Measurements from ENCODE around the gene APMAP.

The APMAP gene

GRCh38 chr20:24983896-24984295 is 8.7 kb downstream of the APMAP start:
- Histone ChIP-seq H3K4me3 (ENCODE audit: low read depth in 1 of 2, low read length in 2 of 2) (no peak overlapping the region), H3K36me3 (ENCODE audit: control insufficient read depth in 1 of 2, insufficient read depth in 2 of 2, low read length in 2 of 2) (peaks cover 0 to 13% of the 10 kb centered on the region in 2 donors), H3K27ac (ENCODE audit: low read length) (no peak overlapping the region), H3K4me1 (ENCODE audit: control insufficient read depth in 1 of 2, insufficient read depth in 2 of 2, low read length in 2 of 2) (no peaks in the 10 kb centered on the region), H3K27me3 (ENCODE audit: low read depth, low read length) (no peaks in the 10 kb centered on the region), H3K9me3 (ENCODE audit: control insufficient read depth in 1 of 2, low read length in 2 of 2) (no peaks in the 10 kb centered on the region)

- peaks cover 3 to 18% of the 10 kb centered on the region in 2 donors for H3K36me3 ChIP-seq (ENCODE audit: control insufficient read depth in 1 of 2, insufficient read depth in 2 of 2, low read length in 2 of 2)
- peaks cover 0 to 4% of the 10 kb centered on the region in 2 donors for H3K4me1 ChIP-seq (ENCODE audit: control insufficient read depth in 1 of 2, insufficient read depth in 2 of 2, low read length in 2 of 2)
- H3K9me3 ChIP-seq (ENCODE audit: control insufficient read depth in 1 of 2, low read length in 2 of 2), result no peaks in the 10 kb centered on the region
- H3K4me3 ChIP-seq (ENCODE audit: low read depth in 1 of 2, low read length in 2 of 2), result no peak overlapping the region
- H3K27me3 ChIP-seq (ENCODE audit: low read depth, low read length), result no peaks in the 10 kb centered on the region
- no peak overlapping the region for H3K27ac ChIP-seq (ENCODE audit: low read length)
Observed at GRCh38 chr20:24981790-24982189, 10.8 kb downstream of the APMAP start.

GRCh38 chr20:24981282-24981681 is 11.3 kb downstream of the APMAP start:
- H3K36me3 ChIP-seq (ENCODE audit: control insufficient read depth in 1 of 2, insufficient read depth in 2 of 2, low read length in 2 of 2), result peaks cover 7 to 23% of the 10 kb centered on the region in 2 donors
- no peak overlapping the region for H3K27ac ChIP-seq (ENCODE audit: low read length)
- no peaks in the 10 kb centered on the region for H3K9me3 ChIP-seq (ENCODE audit: control insufficient read depth in 1 of 2, low read length in 2 of 2)
- H3K27me3 ChIP-seq (ENCODE audit: low read depth, low read length), result no peaks in the 10 kb centered on the region
- H3K4me3 ChIP-seq (ENCODE audit: low read depth in 1 of 2, low read length in 2 of 2), result no peak overlapping the region
- peaks cover 0 to 4% of the 10 kb centered on the region in 2 donors for H3K4me1 ChIP-seq (ENCODE audit: control insufficient read depth in 1 of 2, insufficient read depth in 2 of 2, low read length in 2 of 2)

GRCh38 chr20:24980291-24981053 is 12.1 kb downstream of the APMAP start:
- H3K4me3 ChIP-seq (ENCODE audit: low read depth in 1 of 2, low read length in 2 of 2), result no peak overlapping the region
- no peaks in the 10 kb centered on the region for H3K9me3 ChIP-seq (ENCODE audit: control insufficient read depth in 1 of 2, low read length in 2 of 2)
- H3K4me1 ChIP-seq (ENCODE audit: control insufficient read depth in 1 of 2, insufficient read depth in 2 of 2, low read length in 2 of 2), result peaks cover 0 to 4% of the 10 kb centered on the region in 2 donors
- H3K27ac ChIP-seq (ENCODE audit: low read length), result no peak overlapping the region
- peaks cover 7 to 24% of the 10 kb centered on the region in 2 donors for H3K36me3 ChIP-seq (ENCODE audit: control insufficient read depth in 1 of 2, insufficient read depth in 2 of 2, low read length in 2 of 2)
- no peaks in the 10 kb centered on the region for H3K27me3 ChIP-seq (ENCODE audit: low read depth, low read length)

- no peak overlapping the region for H3K4me3 ChIP-seq (ENCODE audit: low read depth in 1 of 2, low read length in 2 of 2)
- H3K36me3 ChIP-seq (ENCODE audit: control insufficient read depth in 1 of 2, insufficient read depth in 2 of 2, low read length in 2 of 2), result peaks cover 7 to 34% of the 10 kb centered on the region in 2 donors
- no peaks in the 10 kb centered on the region for H3K9me3 ChIP-seq (ENCODE audit: control insufficient read depth in 1 of 2, low read length in 2 of 2)
- H3K27ac ChIP-seq (ENCODE audit: low read length), result no peak overlapping the region
- peaks cover 0 to 4% of the 10 kb centered on the region in 2 donors for H3K4me1 ChIP-seq (ENCODE audit: control insufficient read depth in 1 of 2, insufficient read depth in 2 of 2, low read length in 2 of 2)
- H3K27me3 ChIP-seq (ENCODE audit: low read depth, low read length), result no peaks in the 10 kb centered on the region
Observed at GRCh38 chr20:24979036-24979960, 13.3 kb downstream of the APMAP start.

GRCh38 chr20:24978513-24978912 is 14.0 kb downstream of the APMAP start:
- H3K9me3 ChIP-seq (ENCODE audit: control insufficient read depth in 1 of 2, low read length in 2 of 2), result no peaks in the 10 kb centered on the region
- H3K36me3 ChIP-seq (ENCODE audit: control insufficient read depth in 1 of 2, insufficient read depth in 2 of 2, low read length in 2 of 2), result peaks cover 9 to 38% of the 10 kb centered on the region in 2 donors
- H3K27ac ChIP-seq (ENCODE audit: low read length), result no peak overlapping the region
- no peak overlapping the region for H3K4me3 ChIP-seq (ENCODE audit: low read depth in 1 of 2, low read length in 2 of 2)
- H3K27me3 ChIP-seq (ENCODE audit: low read depth, low read length), result no peaks in the 10 kb centered on the region
- peaks cover 0 to 4% of the 10 kb centered on the region in 2 donors for H3K4me1 ChIP-seq (ENCODE audit: control insufficient read depth in 1 of 2, insufficient read depth in 2 of 2, low read length in 2 of 2)

- H3K4me1 ChIP-seq (ENCODE audit: control insufficient read depth in 1 of 2, insufficient read depth in 2 of 2, low read length in 2 of 2), result peaks cover 0 to 4% of the 10 kb centered on the region in 2 donors
- no peaks in the 10 kb centered on the region for H3K27me3 ChIP-seq (ENCODE audit: low read depth, low read length)
- no peak overlapping the region for H3K4me3 ChIP-seq (ENCODE audit: low read depth in 1 of 2, low read length in 2 of 2)
- H3K36me3 ChIP-seq (ENCODE audit: control insufficient read depth in 1 of 2, insufficient read depth in 2 of 2, low read length in 2 of 2), result peaks cover 14 to 45% of the 10 kb centered on the region in 2 donors
- H3K9me3 ChIP-seq (ENCODE audit: control insufficient read depth in 1 of 2, low read length in 2 of 2), result no peaks in the 10 kb centered on the region
- no peak overlapping the region for H3K27ac ChIP-seq (ENCODE audit: low read length)
Observed at GRCh38 chr20:24977797-24978196, 14.8 kb downstream of the APMAP start.

- Histone ChIP-seq H3K27ac (ENCODE audit: low read length) (no peak overlapping the region), H3K4me3 (ENCODE audit: low read depth in 1 of 2, low read length in 2 of 2) (no peak overlapping the region), H3K9me3 (ENCODE audit: control insufficient read depth in 1 of 2, low read length in 2 of 2) (no peaks in the 10 kb centered on the region), H3K36me3 (ENCODE audit: control insufficient read depth in 1 of 2, insufficient read depth in 2 of 2, low read length in 2 of 2) (peaks cover 18 to 50% of the 10 kb centered on the region in 2 donors), H3K4me1 (ENCODE audit: control insufficient read depth in 1 of 2, insufficient read depth in 2 of 2, low read length in 2 of 2) (peaks cover 0 to 4% of the 10 kb centered on the region in 2 donors), H3K27me3 (ENCODE audit: low read depth, low read length) (no peaks in the 10 kb centered on the region)
Observed at GRCh38 chr20:24977336-24977735, 15.2 kb downstream of the APMAP start.

GRCh38 chr20:24972341-24972740 is 20.2 kb downstream of the APMAP start:
- no peak overlapping the region for H3K4me3 ChIP-seq (ENCODE audit: low read depth in 1 of 2, low read length in 2 of 2)
- H3K27ac ChIP-seq (ENCODE audit: low read length), result no peak overlapping the region
- H3K36me3 ChIP-seq (ENCODE audit: control insufficient read depth in 1 of 2, insufficient read depth in 2 of 2, low read length in 2 of 2), result peaks cover 57 to 83% of the 10 kb centered on the region in 2 donors
- no peaks in the 10 kb centered on the region for H3K4me1 ChIP-seq (ENCODE audit: control insufficient read depth in 1 of 2, insufficient read depth in 2 of 2, low read length in 2 of 2)
- H3K9me3 ChIP-seq (ENCODE audit: control insufficient read depth in 1 of 2, low read length in 2 of 2), result no peaks in the 10 kb centered on the region
- H3K27me3 ChIP-seq (ENCODE audit: low read depth, low read length), result no peaks in the 10 kb centered on the region

GRCh38 chr20:24971376-24972101 is 21.0 kb downstream of the APMAP start:
- Histone ChIP-seq H3K4me3 (ENCODE audit: low read depth in 1 of 2, low read length in 2 of 2) (no peak overlapping the region), H3K4me1 (ENCODE audit: control insufficient read depth in 1 of 2, insufficient read depth in 2 of 2, low read length in 2 of 2) (no peaks in the 10 kb centered on the region), H3K9me3 (ENCODE audit: control insufficient read depth in 1 of 2, low read length in 2 of 2) (no peaks in the 10 kb centered on the region), H3K27me3 (ENCODE audit: low read depth, low read length) (no peaks in the 10 kb centered on the region), H3K27ac (ENCODE audit: low read length) (no peak overlapping the region), H3K36me3 (ENCODE audit: control insufficient read depth in 1 of 2, insufficient read depth in 2 of 2, low read length in 2 of 2) (peaks cover 54 to 81% of the 10 kb centered on the region in 2 donors)

GRCh38 chr20:24970754-24971153 is 21.8 kb downstream of the APMAP start:
- H3K4me1 ChIP-seq (ENCODE audit: control insufficient read depth in 1 of 2, insufficient read depth in 2 of 2, low read length in 2 of 2), result no peaks in the 10 kb centered on the region
- H3K27me3 ChIP-seq (ENCODE audit: low read depth, low read length), result no peaks in the 10 kb centered on the region
- no peak overlapping the region for H3K4me3 ChIP-seq (ENCODE audit: low read depth in 1 of 2, low read length in 2 of 2)
- no peak overlapping the region for H3K27ac ChIP-seq (ENCODE audit: low read length)
- no peaks in the 10 kb centered on the region for H3K9me3 ChIP-seq (ENCODE audit: control insufficient read depth in 1 of 2, low read length in 2 of 2)
- peaks cover 61 to 85% of the 10 kb centered on the region in 2 donors for H3K36me3 ChIP-seq (ENCODE audit: control insufficient read depth in 1 of 2, insufficient read depth in 2 of 2, low read length in 2 of 2)
